ENCODE measurements around the gene ARMC5. TPM values are rescaled to one million over a fixed set of nuclear protein-coding genes. Genes with fewer than 3 reads are reported as not detected.
"Not testable (repeated sequence)": the region's sequence is repeated elsewhere in the genome, so short reads cannot be mapped to it uniquely, and the experiment has no call there.

Gene ARMC5
- polyA plus RNA-seq, 2 of the 4 experiments (the other 2 are of a cell fraction) = 3.2 to 6.1 TPM

GRCh38 chr16:31414706-31415105, 44.6 kb upstream of the ARMC5 start (continued):
- no peak for TF ChIP-seq HOXB13 (CRISPR knock-in tag; IDR thresholded peaks at IDR 0.05; ENCODE audit: low read depth)

DNA sequence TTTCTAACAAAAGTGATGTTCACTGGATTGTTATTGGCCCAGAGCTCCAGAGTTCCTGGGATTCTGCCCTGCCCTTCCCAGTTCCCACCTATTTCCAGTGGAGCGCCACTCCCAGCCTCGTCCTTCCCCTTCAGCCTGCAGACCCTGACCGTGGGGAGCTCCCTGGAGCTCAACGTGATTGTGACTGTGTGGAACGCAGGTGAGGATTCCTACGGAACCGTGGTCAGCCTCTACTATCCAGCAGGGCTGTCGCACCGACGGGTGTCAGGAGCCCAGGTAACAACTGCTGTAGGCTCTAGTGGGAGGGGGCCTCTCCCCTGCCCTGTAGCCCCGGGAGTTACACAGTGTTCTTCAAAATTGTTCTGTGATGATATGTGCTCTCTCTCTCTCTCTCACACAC, 42.9 kb upstream of the ARMC5 start:
- ChIA-PET CTCF (interaction anchor here (0.6 to 1.5 kb wide), 4 partner anchors 26 to 487 kb away, joined by 3 to 4 read pairs (median 3); partner anchors contain the start of gene ZNF843), POLR2A (no interaction called here)
- WGBS (ENCODE audit: missing lambda C conversion rate) = 52% methylated on average over 11 of the region's 11 CpGs
- FAIRE-seq (no peak), DNase-seq (ENCODE audit: low read depth in 1 of 2, low spot score in 1 of 2) (no peak), ATAC-seq (no peak)
- TF ChIP-seq E2F6 (IDR thresholded peaks at IDR 0.05; ENCODE audit: borderline replicate concordance, low read depth) (no peak), ZSCAN20 (CRISPR knock-in tag; IDR thresholded peaks at IDR 0.05) (no peak), ZFP36 (IDR thresholded peaks at IDR 0.05; ENCODE audit: borderline replicate concordance, partially characterized antibody) (no peak), MAFK (IDR thresholded peaks at IDR 0.05; ENCODE audit: partially characterized antibody) (no peak), MAZ (IDR thresholded peaks at IDR 0.05; ENCODE audit: borderline replicate concordance, low read depth, low read length) (no peak), HOXB5 (CRISPR knock-in tag; IDR thresholded peaks at IDR 0.05) (no peak), TP53 (CRISPR knock-in tag; IDR thresholded peaks at IDR 0.05) (no peak)
- H3K9me3 ChIP-seq = 0 out of 3 replicates have a peak, but pooled peaks cover 3% of the 10 kb centered on the region
- H3K27ac ChIP-seq = no peak overlapping the region
- no peaks in the 10 kb centered on the region for H3K4me1 ChIP-seq
- no peak overlapping the region for H3K4me3 ChIP-seq
- no peak overlapping the region for H3K4me2 ChIP-seq

GRCh38 chr16:31417036-31417435, 42.3 kb upstream of the ARMC5 start:
- H3K4me1 ChIP-seq; ATAC-seq; DNase-seq (ENCODE audit: low read depth in 1 of 2, low spot score in 1 of 2); H3K9me3 ChIP-seq; H3K27ac ChIP-seq; FAIRE-seq; H3K4me2 ChIP-seq; POLR2A ChIA-PET; H3K4me3 ChIP-seq: not testable (repeated sequence)
- peak; percentile 56 for TF ChIP-seq ZC3H11A (IDR thresholded peaks at IDR 0.05)
- WGBS (ENCODE audit: missing lambda C conversion rate) = 38% methylated on average over 2 of the region's 2 CpGs
- CTCF ChIA-PET = interaction anchor here (0.6 to 1.5 kb wide), 3 partner anchors 26 to 488 kb away, joined by 3 to 4 read pairs (median 3); partner anchors contain the start of gene ZNF843

DNA sequence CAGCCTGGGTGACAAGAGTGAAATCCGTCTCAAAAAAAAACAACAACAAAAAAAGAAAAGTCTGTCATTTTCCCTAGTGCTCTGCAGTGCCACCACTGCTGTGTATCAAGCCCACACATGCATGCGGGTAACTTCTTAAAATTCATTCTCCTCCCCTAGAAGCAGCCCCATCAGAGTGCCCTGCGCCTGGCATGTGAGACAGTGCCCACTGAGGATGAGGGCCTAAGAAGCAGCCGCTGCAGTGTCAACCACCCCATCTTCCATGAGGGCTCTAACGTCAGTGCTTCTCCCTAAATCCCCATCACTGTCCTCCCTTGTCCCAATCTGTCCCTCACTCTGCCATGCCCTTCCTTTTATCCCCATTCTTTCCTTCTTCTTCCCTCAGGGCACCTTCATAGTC, 41.4 kb upstream of the ARMC5 start:
- Histone ChIP-seq H3K4me2 (no peak overlapping the region), H3K9me3 (peaks cover 7% of the 10 kb centered on the region; the same call in 2 of the 3 replicates), H3K27ac (no peak overlapping the region), H3K4me3 (no peak overlapping the region), H3K4me1 (no peaks in the 10 kb centered on the region)
- FAIRE-seq (no peak), DNase-seq (ENCODE audit: low read depth in 1 of 2, low spot score in 1 of 2) (no peak), ATAC-seq (no peak)
- CTCF ChIA-PET = no interaction called here
- TF ChIP-seq TP53 (CRISPR knock-in tag; IDR thresholded peaks at IDR 0.05) (no peak), ZNF302 (CRISPR knock-in tag; IDR thresholded peaks at IDR 0.05) (no peak), SMC3 (IDR thresholded peaks at IDR 0.05) (no peak), RARB (CRISPR knock-in tag; IDR thresholded peaks at IDR 0.05) (no peak), PBX3 (IDR thresholded peaks at IDR 0.05) (no peak), NPAS2 (CRISPR knock-in tag; IDR thresholded peaks at IDR 0.05; ENCODE audit: borderline replicate concordance) (no peak), MAZ (IDR thresholded peaks at IDR 0.05; ENCODE audit: borderline replicate concordance, low read depth, low read length) (no peak), HOXB13 (CRISPR knock-in tag; IDR thresholded peaks at IDR 0.05; ENCODE audit: low read depth) (no peak), CBX8 (IDR thresholded peaks at IDR 0.05) (no peak)
- 50% methylated on average over 5 of the region's 5 CpGs for WGBS (ENCODE audit: missing lambda C conversion rate)
- POLR2A ChIA-PET = no interaction called here

DNA sequence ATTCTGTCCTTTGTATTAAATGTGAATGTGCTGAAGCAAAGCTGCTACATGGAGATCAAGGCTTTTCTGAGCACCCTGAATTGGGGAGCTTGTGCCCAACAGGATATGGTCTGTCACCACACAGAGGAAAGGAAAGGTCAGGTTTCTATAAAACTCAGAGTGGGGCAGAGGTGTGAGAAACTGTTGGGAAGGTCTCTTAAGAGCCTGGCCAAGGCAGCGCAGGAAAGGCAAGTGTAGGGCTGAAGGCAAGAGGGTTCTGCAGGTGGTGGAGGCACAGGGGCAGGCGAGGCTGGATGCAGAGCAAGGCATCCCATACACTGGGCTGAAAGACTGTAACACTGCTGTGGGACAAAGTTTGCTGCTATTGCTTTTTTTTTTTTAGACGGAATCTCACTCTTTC, 39.3 kb upstream of the ARMC5 start:
- DNase-seq (ENCODE audit: low read depth in 1 of 2, low spot score in 1 of 2) (no peak), FAIRE-seq (no peak), ATAC-seq (no peak)
- Histone ChIP-seq H3K4me1 (no peaks in the 10 kb centered on the region), H3K27ac (no peak overlapping the region), H3K9me3 (peaks cover 11% of the 10 kb centered on the region; the same call in 2 of the 3 replicates), H3K4me2 (no peak overlapping the region), H3K4me3 (no peak overlapping the region)
- no peak for TF ChIP-seq MAFK (IDR thresholded peaks at IDR 0.05; ENCODE audit: partially characterized antibody)
- TF ChIP-seq PBX3 (IDR thresholded peaks at IDR 0.05) = no peak
- TF ChIP-seq EP300 (IDR thresholded peaks at IDR 0.05) = no peak
- no peak for TF ChIP-seq JUNB (IDR thresholded peaks at IDR 0.05)
- TF ChIP-seq E2F6 (IDR thresholded peaks at IDR 0.05; ENCODE audit: borderline replicate concordance, low read depth) = no peak
- TF ChIP-seq, protein P1, sequence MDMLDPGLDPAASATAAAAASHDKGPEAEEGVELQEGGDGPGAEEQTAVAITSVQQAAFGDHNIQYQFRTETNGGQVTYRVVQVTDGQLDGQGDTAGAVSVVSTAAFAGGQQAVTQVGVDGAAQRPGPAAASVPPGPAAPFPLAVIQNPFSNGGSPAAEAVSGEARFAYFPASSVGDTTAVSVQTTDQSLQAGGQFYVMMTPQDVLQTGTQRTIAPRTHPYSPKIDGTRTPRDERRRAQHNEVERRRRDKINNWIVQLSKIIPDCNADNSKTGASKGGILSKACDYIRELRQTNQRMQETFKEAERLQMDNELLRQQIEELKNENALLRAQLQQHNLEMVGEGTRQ (IDR thresholded peaks at IDR 0.05) = no peak
- no peak for TF ChIP-seq FOXS1 (CRISPR knock-in tag; IDR thresholded peaks at IDR 0.05)
- WGBS (ENCODE audit: missing lambda C conversion rate) = 38% methylated on average over 3 of the region's 3 CpGs
- ChIA-PET CTCF (interaction anchor here (0.6 to 1.3 kb wide), 3 partner anchors 23 to 331 kb away, joined by 3 to 8 read pairs (median 3); partner anchors contain the start of genes PRSS53 and ZNF843), POLR2A (no interaction called here)

Data from A549 (cell line).